Mesenchymal stem cell (in vitro differentiated cells and primary cell): ENCODE data around the gene ROPN1B.

Experiments
- DNase-seq: peaks from one replicate; pipeline ENCODE4 v3.0.0-alpha.2; 2013
- H2AFZ ChIP-seq: one replicate; pipeline ENCODE4 v1.6.1; 2013; ENCODE audit warnings: low read depth, mild to moderate bottlenecking, control low read depth, inconsistent platforms, low read length, moderate library complexity
- H2AK5ac ChIP-seq: 2 replicates; pipeline ENCODE4 v1.6.1; 2013; ENCODE audit warnings: low read length, moderate library complexity, mild to moderate bottlenecking, inconsistent platforms; ENCODE audit not compliant: severe bottlenecking
- H2BK120ac ChIP-seq: one replicate; pipeline ENCODE4 v1.6.1; 2013; ENCODE audit warnings: low read depth, mild to moderate bottlenecking, inconsistent platforms, low read length, moderate library complexity
- H2BK12ac ChIP-seq, 2 experiments: one replicate each; pipeline ENCODE4 v1.6.1; 2013; ENCODE audit warnings: inconsistent platforms in 2 of 2, low read length in 2 of 2, mild to moderate bottlenecking in 2 of 2, moderate library complexity in 2 of 2, control low read depth in 1 of 2
- H2BK15ac ChIP-seq: one replicate; pipeline ENCODE4 v1.6.1; 2013; ENCODE audit warnings: mild to moderate bottlenecking, low read depth, inconsistent platforms; ENCODE audit not compliant: poor library complexity, severe bottlenecking
- H2BK5ac ChIP-seq: 2 replicates; pipeline ENCODE4 v1.6.1; 2013; ENCODE audit warnings: low read depth, mild to moderate bottlenecking, low read length, control low read depth, inconsistent platforms; ENCODE audit not compliant: poor library complexity, severe bottlenecking
- H3K14ac ChIP-seq, 2 experiments: one replicate each; pipeline ENCODE4 v1.6.1; 2013; ENCODE audit warnings: inconsistent platforms in 2 of 2, low read length in 2 of 2, control low read depth in 1 of 2, mild to moderate bottlenecking in 1 of 2, moderate library complexity in 1 of 2
- H3K18ac ChIP-seq, 2 experiments: one replicate each; pipeline ENCODE4 v1.6.1; 2013; ENCODE audit warnings: inconsistent platforms in 2 of 2, low read length in 2 of 2, control low read depth in 1 of 2, low read depth in 1 of 2, mild to moderate bottlenecking in 1 of 2
- H3K23ac ChIP-seq, 2 experiments: one replicate each; pipeline ENCODE4 v1.6.1; 2013; ENCODE audit warnings: inconsistent platforms in 2 of 2, low read length in 2 of 2, mild to moderate bottlenecking in 2 of 2, moderate library complexity in 2 of 2, control low read depth in 1 of 2
- H3K27ac ChIP-seq: 2 replicates; pipeline ENCODE4 v1.5.1; 2013; ENCODE audit warnings: mild to moderate bottlenecking, moderate library complexity, low read length, control low read depth, inconsistent platforms; ENCODE audit not compliant: poor library complexity, severe bottlenecking
- H3K27me3 ChIP-seq, 2 experiments: 2 replicates each; pipeline versions ENCODE4 v1.6.1 to v1.7.0; 2013; ENCODE audit warnings: low read length in 2 of 2, mild to moderate bottlenecking in 2 of 2, moderate library complexity in 2 of 2, control low read depth in 1 of 2, inconsistent platforms in 1 of 2; ENCODE audit not compliant: control insufficient read depth in 1 of 2, insufficient read depth in 1 of 2
- H3K36me3 ChIP-seq, 2 experiments: 2 replicates each; pipeline versions ENCODE4 v1.6.1 to v1.7.0; 2013; ENCODE audit warnings: low read length in 2 of 2, control low read depth in 1 of 2, inconsistent platforms in 1 of 2, low read depth in 1 of 2, mild to moderate bottlenecking in 1 of 2; ENCODE audit not compliant: insufficient read depth in 2 of 2, control insufficient read depth in 1 of 2
- H3K4ac ChIP-seq, 2 experiments: one replicate each; pipeline ENCODE4 v1.6.1; 2013; ENCODE audit warnings: inconsistent platforms in 2 of 2, low read length in 2 of 2, mild to moderate bottlenecking in 2 of 2, moderate library complexity in 2 of 2, control low read depth in 1 of 2, low read depth in 1 of 2
- H3K4me1 ChIP-seq: 2 replicates; pipeline ENCODE4 v1.6.1; 2013; ENCODE audit warnings: low read depth, low read length, control low read depth; ENCODE audit not compliant: control insufficient read depth, insufficient read depth
- H3K4me2 ChIP-seq: 2 replicates; pipeline ENCODE4 v1.6.1; 2013; ENCODE audit warnings: low read length, mild to moderate bottlenecking, inconsistent platforms; ENCODE audit not compliant: poor library complexity, severe bottlenecking
- H3K4me3 ChIP-seq, 2 experiments: 2 replicates each; pipeline versions ENCODE4 v1.5.1 to v1.7.0; 2013; ENCODE audit warnings: low read length in 2 of 2, mild to moderate bottlenecking in 2 of 2, control low read depth in 1 of 2, low read depth in 1 of 2; ENCODE audit not compliant: insufficient read depth in 1 of 2
- H3K79me1 ChIP-seq: replicated peaks from 2 replicates; pipeline ENCODE4 v1.6.1; 2013; ENCODE audit warnings: mild to moderate bottlenecking, control low read depth, low read length, inconsistent platforms; ENCODE audit not compliant: poor library complexity, severe bottlenecking
- H3K9ac ChIP-seq: 2 replicates; pipeline ENCODE4 v1.7.0; 2013; ENCODE audit warnings: mild to moderate bottlenecking, low read length, moderate library complexity
- H3K9me3 ChIP-seq: 2 replicates; pipeline ENCODE4 v1.7.0; 2013; ENCODE audit warnings: mild to moderate bottlenecking, low read length; ENCODE audit not compliant: control insufficient read depth
- H4K8ac ChIP-seq: one replicate; pipeline ENCODE4 v1.6.1; 2013; ENCODE audit warnings: inconsistent platforms, mild to moderate bottlenecking, low read length, moderate library complexity
- H4K91ac ChIP-seq: one replicate; pipeline ENCODE4 v1.6.1; 2013; ENCODE audit warnings: mild to moderate bottlenecking, low read length, inconsistent platforms
- WGBS: methylation state at CpG from one replicate; pipeline ENCODE4 v1.1.7; 2013; ENCODE audit warnings: mixed read lengths; 5-methylcytosine and 5-hydroxymethylcytosine counted together

Gene ROPN1B

GRCh38 chr3:126025862-126026261 is 56.9 kb downstream of the ROPN1B start:
- peaks cover 4 to 30% of the 10 kb centered on the region in 2 experiments for H3K36me3 ChIP-seq
- H3K4me3 ChIP-seq = no peak overlapping the region
- H3K79me1 ChIP-seq = no peaks in the 10 kb centered on the region
- 92% methylated on average over 4 of the region's 4 CpGs for WGBS
- H2BK120ac ChIP-seq = no peak overlapping the region
- no peaks in the 10 kb centered on the region for H3K27me3 ChIP-seq
- H3K4ac ChIP-seq = no peak overlapping the region
- H4K91ac ChIP-seq = no peak overlapping the region
- H3K14ac ChIP-seq = no peak overlapping the region
- H3K4me1 ChIP-seq = peaks cover 2% of the 10 kb centered on the region
- no peak overlapping the region for H2AFZ ChIP-seq
- no peak overlapping the region for H4K8ac ChIP-seq
- no peak overlapping the region for H2BK5ac ChIP-seq
- H2BK12ac ChIP-seq = no peak overlapping the region
- H2BK15ac ChIP-seq = no peak overlapping the region
- no peak for DNase-seq
- no peak overlapping the region for H2AK5ac ChIP-seq
- H3K18ac ChIP-seq = no peak overlapping the region
- no peak overlapping the region for H3K23ac ChIP-seq
- no peak overlapping the region for H3K4me2 ChIP-seq
- H3K27ac ChIP-seq = no peak overlapping the region
- H3K9ac ChIP-seq = no peak overlapping the region
- H3K9me3 ChIP-seq = peaks cover 14% of the 10 kb centered on the region

GRCh38 chr3:126026277-126026751 is 57.3 kb downstream of the ROPN1B start:
- Histone ChIP-seq H2BK5ac (no peak overlapping the region), H3K4ac (no peak overlapping the region)
- 96% methylated on average over 11 of the region's 11 CpGs for WGBS

GRCh38 chr3:126026761-126027160 is 57.8 kb downstream of the ROPN1B start:
- Histone ChIP-seq H3K4me3 (no peak overlapping the region), H3K4me1 (peaks cover 2% of the 10 kb centered on the region), H4K8ac (no peak overlapping the region), H4K91ac (no peak overlapping the region), H3K14ac (no peak overlapping the region), H3K4me2 (no peak overlapping the region), H3K27me3 (no peaks in the 10 kb centered on the region), H2BK12ac (no peak overlapping the region), H3K9ac (no peak overlapping the region), H3K27ac (no peak overlapping the region), H2AK5ac (no peak overlapping the region), H2AFZ (no peak overlapping the region), H3K79me1 (no peaks in the 10 kb centered on the region), H3K4ac (no peak overlapping the region), H3K9me3 (peaks cover 14% of the 10 kb centered on the region), H3K36me3 (peaks cover 4 to 32% of the 10 kb centered on the region in 2 experiments), H3K18ac (no peak overlapping the region), H3K23ac (no peak overlapping the region), H2BK120ac (no peak overlapping the region), H2BK15ac (no peak overlapping the region), H2BK5ac (no peak overlapping the region)
- 92% methylated on average over 6 of the region's 6 CpGs for WGBS
- no peak for DNase-seq

More at GRCh38 chr3:126026277-126026751, 57.3 kb downstream of the ROPN1B start:
- H3K27ac ChIP-seq = no peak overlapping the region
- no peak overlapping the region for H2AFZ ChIP-seq
- H3K18ac ChIP-seq = no peak overlapping the region
- H2BK12ac ChIP-seq = no peak overlapping the region
- no peak overlapping the region for H2BK120ac ChIP-seq
- H3K9ac ChIP-seq = no peak overlapping the region
- no peaks in the 10 kb centered on the region for H3K27me3 ChIP-seq
- H2BK15ac ChIP-seq = no peak overlapping the region
- peaks cover 14% of the 10 kb centered on the region for H3K9me3 ChIP-seq
- no peak overlapping the region for H4K8ac ChIP-seq
- no peak overlapping the region for H3K4me2 ChIP-seq
- H3K14ac ChIP-seq = no peak overlapping the region
- H3K4me3 ChIP-seq = no peak overlapping the region
- no peak overlapping the region for H2AK5ac ChIP-seq
- H3K79me1 ChIP-seq = no peaks in the 10 kb centered on the region
- H3K23ac ChIP-seq = peak overlapping the region in 1 of 2 experiments; percentile 56
- no peak for DNase-seq
- peaks cover 2% of the 10 kb centered on the region for H3K4me1 ChIP-seq
- no peak overlapping the region for H4K91ac ChIP-seq
- H3K36me3 ChIP-seq = peaks cover 4 to 30% of the 10 kb centered on the region in 2 experiments

- Histone ChIP-seq H4K91ac (no peak overlapping the region), H3K27me3 (no peaks in the 10 kb centered on the region), H2BK15ac (no peak overlapping the region), H3K18ac (no peak overlapping the region), H3K4ac (no peak overlapping the region), H3K4me1 (peaks cover 2% of the 10 kb centered on the region), H3K9me3 (peaks cover 14% of the 10 kb centered on the region), H3K4me2 (no peak overlapping the region), H3K23ac (no peak overlapping the region), H3K14ac (no peak overlapping the region), H3K79me1 (no peaks in the 10 kb centered on the region), H2BK5ac (no peak overlapping the region), H2BK12ac (no peak overlapping the region), H3K27ac (no peak overlapping the region), H3K36me3 (peaks cover 4 to 35% of the 10 kb centered on the region in 2 experiments), H2AFZ (no peak overlapping the region), H2BK120ac (no peak overlapping the region), H3K9ac (no peak overlapping the region), H4K8ac (no peak overlapping the region), H2AK5ac (no peak overlapping the region), H3K4me3 (no peak overlapping the region)
- WGBS = 93% methylated on average over 4 of the region's 4 CpGs
- DNase-seq = no peak
Observed at GRCh38 chr3:126028096-126028495, 59.1 kb downstream of the ROPN1B start.
